GM23338 (cell line): ENCODE results near the gene SDE2.

Experiments
- CTCF ChIP-seq, 2 experiments: fragments of 200-600 bp in 1 of 2; sonication (generic) in 1 of 2; conservative IDR thresholded peaks; 2 replicates each; pipeline versions ENCODE4 v1.5.1 to v1.6.1; 2016 to 2017; ENCODE audit warnings: antibody characterized with exemption in 2 of 2, low read depth in 2 of 2, mild to moderate bottlenecking in 2 of 2, moderate library complexity in 1 of 2
- EZH2 ChIP-seq: fragments of 200-600 bp; sonication (generic); IDR thresholded peaks from one replicate; pipeline ENCODE4 v1.8.0; 2017; ENCODE audit warnings: antibody characterized with exemption, mild to moderate bottlenecking, low read depth; ENCODE audit not compliant: unreplicated experiment
- EZH2phosphoT487 ChIP-seq: fragments of 200-600 bp; sonication (generic); IDR thresholded peaks from one replicate; pipeline ENCODE4 v1.8.1; 2018; ENCODE audit warnings: antibody characterized with exemption; ENCODE audit not compliant: unreplicated experiment
- JUNB ChIP-seq: IDR thresholded peaks from one replicate; pipeline ENCODE4 v1.6.1; 2016; ENCODE audit warnings: antibody characterized with exemption; ENCODE audit not compliant: unreplicated experiment
- POLR2AphosphoS5 ChIP-seq: IDR thresholded peaks from 2 replicates; pipeline ENCODE4 v1.6.1; 2016; ENCODE audit warnings: antibody characterized with exemption, low read depth
- REST ChIP-seq: IDR thresholded peaks from one replicate; pipeline ENCODE4 v1.6.1; 2018; ENCODE audit warnings: antibody characterized with exemption; ENCODE audit not compliant: unreplicated experiment
- ZNF114 ChIP-seq: fragments of 250-450 bp; sonication (Bioruptor Pico); IDR thresholded peaks from 2 replicates; pipeline ENCODE4 v1.5.0; 2020; ENCODE audit warnings: mild to moderate bottlenecking, moderate library complexity
- TF ChIP-seq, protein P1 (sequence below): IDR thresholded peaks from 2 replicates; pipeline ENCODE4 v1.6.1; 2016; ENCODE audit warnings: antibody characterized with exemption

GRCh38 chr1:226029568-226030225 lies 30.6 kb upstream of the SDE2 start:
- no peak for TF ChIP-seq CTCF (conservative IDR thresholded peaks at IDR 0.05; ENCODE audit: low read depth in 2 of 2)
- no peak for TF ChIP-seq REST
- TF ChIP-seq ZNF114 (CRISPR knock-in tag): no peak
- TF ChIP-seq POLR2AphosphoS5: no peak
- no peak for TF ChIP-seq EZH2
- TF ChIP-seq EZH2phosphoT487: no peak
- TF ChIP-seq JUNB: no peak
- TF ChIP-seq, protein P1, sequence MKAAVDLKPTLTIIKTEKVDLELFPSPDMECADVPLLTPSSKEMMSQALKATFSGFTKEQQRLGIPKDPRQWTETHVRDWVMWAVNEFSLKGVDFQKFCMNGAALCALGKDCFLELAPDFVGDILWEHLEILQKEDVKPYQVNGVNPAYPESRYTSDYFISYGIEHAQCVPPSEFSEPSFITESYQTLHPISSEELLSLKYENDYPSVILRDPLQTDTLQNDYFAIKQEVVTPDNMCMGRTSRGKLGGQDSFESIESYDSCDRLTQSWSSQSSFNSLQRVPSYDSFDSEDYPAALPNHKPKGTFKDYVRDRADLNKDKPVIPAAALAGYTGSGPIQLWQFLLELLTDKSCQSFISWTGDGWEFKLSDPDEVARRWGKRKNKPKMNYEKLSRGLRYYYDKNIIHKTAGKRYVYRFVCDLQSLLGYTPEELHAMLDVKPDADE: no peak
